ENCODE data around the gene DPP6. TPM values are rescaled to one million over a fixed set of nuclear protein-coding genes. Genes with fewer than 3 reads are reported as not detected.

The DPP6 gene
- total and polyA plus RNA-seq, 2 of the 8 experiments (the other 6 are each of a cell fraction or from before 2014, with no cell fraction given) = 4.7 to 6.8 TPM

DNA sequence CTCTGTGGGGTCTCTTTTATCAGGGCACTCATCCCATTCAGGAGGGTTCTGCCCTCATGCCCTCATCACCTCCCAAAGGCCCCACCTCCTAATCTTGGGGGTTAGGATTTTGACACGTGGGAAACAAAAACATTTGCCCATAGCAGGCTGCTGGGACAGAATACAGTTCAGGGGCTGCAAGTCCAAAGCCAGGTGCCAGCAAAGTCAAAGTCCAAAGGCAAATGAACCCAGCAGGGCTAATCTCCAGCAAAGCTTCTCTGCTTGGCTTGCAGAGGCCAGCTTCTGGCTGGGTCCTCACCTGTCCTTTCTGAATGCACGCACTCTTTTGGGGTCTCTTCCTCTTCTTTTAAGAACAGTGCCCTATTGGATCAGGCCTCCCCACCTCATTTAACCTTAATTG, 359.9 kb downstream of the DPP6 start:
- Histone ChIP-seq H2BK5ac (ENCODE audit: low read depth, low read length) (no peak overlapping the region), H3K4me1 (replicated peaks in 1 of 4; ENCODE audit: control insufficient read depth in 3 of 4, insufficient read depth in 4 of 4, low read length in 3 of 4) (peaks cover 0 to 5% (median 1%) of the 10 kb centered on the region in 4 experiments; a peak in 2 of 7 replicates), H3K14ac (ENCODE audit: insufficient read length) (no peak overlapping the region), H2AK5ac (ENCODE audit: low read depth, low read length) (no peak overlapping the region), H4K20me1 (replicated peaks in 1 of 2; ENCODE audit: control insufficient read depth in 1 of 2, insufficient read depth in 2 of 2, low read length in 2 of 2) (no peaks in the 10 kb centered on the region), H3K4me2 (ENCODE audit: insufficient read depth in 1 of 2, low read depth in 2 of 2, low read length in 2 of 2) (no peak overlapping the region), H4K8ac (ENCODE audit: extremely low read depth, insufficient read depth, low read length) (no peak overlapping the region), H3K9me3 (ENCODE audit: insufficient read depth in 2 of 2, low read depth in 1 of 2, low read length in 1 of 2) (no peaks in the 10 kb centered on the region), H2BK120ac (replicated peaks; ENCODE audit: low read depth, low read length) (no peak overlapping the region), H3K4ac (replicated peaks; ENCODE audit: insufficient read length, low read depth, low read length) (no peak overlapping the region), H4K91ac (replicated peaks; ENCODE audit: insufficient read length, low read length) (no peak overlapping the region), H3K23me2 (ENCODE audit: low read depth, low read length) (no peaks in the 10 kb centered on the region), H3K79me1 (ENCODE audit: low read depth, low read length) (no peaks in the 10 kb centered on the region), H2BK15ac (ENCODE audit: low read length) (no peak overlapping the region), H3K4me3 (ENCODE audit: extremely low read depth in 1 of 4, insufficient read depth in 2 of 4, low read depth in 3 of 4, low read length in 4 of 4) (no peak overlapping the region), H4K5ac (ENCODE audit: insufficient read length, low read depth, low read length) (no peak overlapping the region), H3K27me3 (replicated peaks in 1 of 4; ENCODE audit: control insufficient read depth in 3 of 4, extremely low read depth in 1 of 4, insufficient read depth in 3 of 4, low read length in 3 of 4) (no peaks in the 10 kb centered on the region), H3K18ac (ENCODE audit: extremely low read depth, low read length) (no peak overlapping the region), H2BK20ac (ENCODE audit: low read length) (no peak overlapping the region), H3K27ac (ENCODE audit: low read depth, low read length) (no peak overlapping the region), H3K9ac (replicated peaks in 1 of 4; ENCODE audit: extremely low read depth in 1 of 4, low read depth in 3 of 4, low read length in 3 of 4) (no peak overlapping the region), H3K36me3 (ENCODE audit: control insufficient read depth in 2 of 4, insufficient read depth in 4 of 4, low read length in 3 of 4) (no peaks in the 10 kb centered on the region), H3K23ac (ENCODE audit: insufficient read length) (no peak overlapping the region), H3K56ac (replicated peaks; ENCODE audit: insufficient read length, low read depth, low read length) (no peak overlapping the region), H3K79me2 (ENCODE audit: control insufficient read depth in 1 of 2, insufficient read depth in 2 of 2, low read length in 2 of 2) (no peaks in the 10 kb centered on the region), H2AFZ (ENCODE audit: low read length) (no peak overlapping the region), H2BK12ac (ENCODE audit: low read depth, low read length) (no peak overlapping the region)
- FAIRE-seq (no peak), DNase-seq (ENCODE audit: low read depth in 1 of 2, low spot score in 2 of 2) (no peak)
- ChIA-PET POLR2A (ENCODE audit: partially characterized antibody) (no interaction called here), CTCF (ENCODE audit: partially characterized antibody) (no interaction called here)
- WGBS, 2 experiments (ENCODE audit: extremely low coverage in 1 of 2, insufficient coverage in 1 of 2, insufficient read length in 1 of 2, insufficient replicate concordance in 2 of 2, low coverage in 1 of 2, low lambda C conversion rate in 2 of 2, missing lambda C conversion rate in 1 of 2) = 96% methylated on average over 2 of the region's 2 CpGs; no CpG with 5 or more reads in 1 of the 2 experiments
- no peak for TF ChIP-seq SRF (IDR thresholded peaks at IDR 0.05; ENCODE audit: low read depth, low read length)
- TF ChIP-seq SUZ12 (IDR thresholded peaks at IDR 0.05; ENCODE audit: low read length) = no peak
- TF ChIP-seq CHD2 (IDR thresholded peaks at IDR 0.05; ENCODE audit: low read length) = no peak
- TF ChIP-seq ASH2L (IDR thresholded peaks at IDR 0.05; ENCODE audit: low read length) = no peak
- no peak for TF ChIP-seq JUND (IDR thresholded peaks at IDR 0.05; ENCODE audit: low read length)
- TF ChIP-seq CBX8 (IDR thresholded peaks at IDR 0.05; ENCODE audit: borderline replicate concordance, low read depth, low read length) = no peak
- no peak for TF ChIP-seq POLR2A (IDR thresholded peaks at IDR 0.05; ENCODE audit: control extremely low read depth in 1 of 2, low read depth in 2 of 2, low read length in 2 of 2)
- TF ChIP-seq POLR2AphosphoS5 (IDR thresholded peaks at IDR 0.05; ENCODE audit: low read depth, low read length) = no peak
- no peak for TF ChIP-seq CBX5 (IDR thresholded peaks at IDR 0.05; ENCODE audit: low read depth, low read length)
- no peak for TF ChIP-seq BCL11A (IDR thresholded peaks at IDR 0.05; ENCODE audit: low read depth in 2 of 2, low read length in 2 of 2)
- TF ChIP-seq GTF2F1 (IDR thresholded peaks at IDR 0.05; ENCODE audit: borderline replicate concordance, low read depth, low read length) = no peak
- no peak for TF ChIP-seq CREB1 (IDR thresholded peaks at IDR 0.05)
- TF ChIP-seq KDM5A (IDR thresholded peaks at IDR 0.05; ENCODE audit: low read length) = no peak
- TF ChIP-seq, protein P1, sequence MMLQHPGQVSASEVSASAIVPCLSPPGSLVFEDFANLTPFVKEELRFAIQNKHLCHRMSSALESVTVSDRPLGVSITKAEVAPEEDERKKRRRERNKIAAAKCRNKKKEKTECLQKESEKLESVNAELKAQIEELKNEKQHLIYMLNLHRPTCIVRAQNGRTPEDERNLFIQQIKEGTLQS (IDR thresholded peaks at IDR 0.05; ENCODE audit: insufficient read depth, low read depth, low read length) = no peak
- no peak for TF ChIP-seq SAP30 (IDR thresholded peaks at IDR 0.05; ENCODE audit: insufficient read depth, insufficient replicate concordance, low read length)
- no peak for TF ChIP-seq EZH2 (IDR thresholded peaks at IDR 0.05; ENCODE audit: low read depth, low read length, severe bottlenecking)
